ENCODE data around the gene MCM9.

MCM9 gene

GRCh38 chr6:118965371-118965770, 30.4 kb upstream of the MCM9 start:
- no peak overlapping the region for H3K27ac ChIP-seq (ENCODE audit: low read depth, low read length)
- H3K18ac ChIP-seq (ENCODE audit: low read length): no peak overlapping the region
- DNase-seq: no peak
- no peak overlapping the region for H2BK15ac ChIP-seq (replicated peaks; ENCODE audit: low read depth)
- no peak overlapping the region for H2BK5ac ChIP-seq (ENCODE audit: low read length)
- no peak overlapping the region for H2BK120ac ChIP-seq (ENCODE audit: low read depth, low read length)
- H3K36me3 ChIP-seq (ENCODE audit: control insufficient read depth, insufficient read depth, low read length): no peaks in the 10 kb centered on the region
- H3K23ac ChIP-seq (ENCODE audit: low read length): no peak overlapping the region
- H3K4me1 ChIP-seq (ENCODE audit: control insufficient read depth, low read depth, low read length): no peaks in the 10 kb centered on the region
- no peak overlapping the region for H4K8ac ChIP-seq (ENCODE audit: low read depth, low read length)
- H3K79me1 ChIP-seq (ENCODE audit: low read length): no peaks in the 10 kb centered on the region
- no CpG with 5 or more reads among the region's 3 CpGs for WGBS (ENCODE audit: extremely low coverage, insufficient coverage, low lambda C conversion rate)
- no peak overlapping the region for H3K9ac ChIP-seq (ENCODE audit: low read length)
- no peak overlapping the region for H4K5ac ChIP-seq (ENCODE audit: low read length)
- no peak overlapping the region for H2AK5ac ChIP-seq (ENCODE audit: low read length)
- no peak overlapping the region for H3K4me3 ChIP-seq (ENCODE audit: low read length)
- no peak overlapping the region for H3K56ac ChIP-seq (ENCODE audit: low read length)
- H3K79me2 ChIP-seq (ENCODE audit: control insufficient read depth, insufficient read depth, low read length): no peaks in the 10 kb centered on the region
- H3K4ac ChIP-seq (ENCODE audit: low read depth, low read length): no peak overlapping the region
- H3K27me3 ChIP-seq (ENCODE audit: insufficient read depth, low read length, poor library complexity): no peaks in the 10 kb centered on the region
- no peak overlapping the region for H3K4me2 ChIP-seq (ENCODE audit: low read length)

- Histone ChIP-seq H3K56ac (ENCODE audit: low read length) (no peak overlapping the region), H4K5ac (ENCODE audit: low read length) (no peak overlapping the region), H4K8ac (ENCODE audit: low read depth, low read length) (no peak overlapping the region), H3K4ac (ENCODE audit: low read depth, low read length) (no peak overlapping the region), H2BK5ac (ENCODE audit: low read length) (no peak overlapping the region), H3K23ac (ENCODE audit: low read length) (no peak overlapping the region), H3K36me3 (ENCODE audit: control insufficient read depth, insufficient read depth, low read length) (no peaks in the 10 kb centered on the region), H3K79me1 (ENCODE audit: low read length) (no peaks in the 10 kb centered on the region), H3K27me3 (ENCODE audit: insufficient read depth, low read length, poor library complexity) (no peaks in the 10 kb centered on the region), H2BK120ac (ENCODE audit: low read depth, low read length) (no peak overlapping the region), H3K27ac (ENCODE audit: low read depth, low read length) (no peak overlapping the region), H3K9ac (ENCODE audit: low read length) (no peak overlapping the region), H3K79me2 (ENCODE audit: control insufficient read depth, insufficient read depth, low read length) (no peaks in the 10 kb centered on the region), H3K4me3 (ENCODE audit: low read length) (no peak overlapping the region), H3K4me1 (ENCODE audit: control insufficient read depth, low read depth, low read length) (no peaks in the 10 kb centered on the region), H2BK15ac (replicated peaks; ENCODE audit: low read depth) (no peak overlapping the region), H3K18ac (ENCODE audit: low read length) (no peak overlapping the region), H2AK5ac (ENCODE audit: low read length) (no peak overlapping the region), H3K4me2 (ENCODE audit: low read length) (no peak overlapping the region)
- no peak for DNase-seq
Measured at GRCh38 chr6:118963003-118963402, 28.0 kb upstream of the MCM9 start.

- Histone ChIP-seq H3K56ac (ENCODE audit: low read length) (no peak overlapping the region), H3K4me2 (ENCODE audit: low read length) (no peak overlapping the region), H2AK5ac (ENCODE audit: low read length) (no peak overlapping the region), H2BK15ac (replicated peaks; ENCODE audit: low read depth) (no peak overlapping the region), H3K36me3 (ENCODE audit: control insufficient read depth, insufficient read depth, low read length) (no peaks in the 10 kb centered on the region), H3K4me3 (ENCODE audit: low read length) (no peak overlapping the region), H3K79me1 (ENCODE audit: low read length) (no peaks in the 10 kb centered on the region), H3K4me1 (ENCODE audit: control insufficient read depth, low read depth, low read length) (no peaks in the 10 kb centered on the region), H3K9ac (ENCODE audit: low read length) (no peak overlapping the region), H2BK120ac (ENCODE audit: low read depth, low read length) (no peak overlapping the region), H3K18ac (ENCODE audit: low read length) (no peak overlapping the region), H2BK5ac (ENCODE audit: low read length) (no peak overlapping the region), H3K27ac (ENCODE audit: low read depth, low read length) (no peak overlapping the region), H3K23ac (ENCODE audit: low read length) (no peak overlapping the region), H4K8ac (ENCODE audit: low read depth, low read length) (no peak overlapping the region), H3K79me2 (ENCODE audit: control insufficient read depth, insufficient read depth, low read length) (no peaks in the 10 kb centered on the region), H3K4ac (ENCODE audit: low read depth, low read length) (no peak overlapping the region), H4K5ac (ENCODE audit: low read length) (no peak overlapping the region), H3K27me3 (ENCODE audit: insufficient read depth, low read length, poor library complexity) (no peaks in the 10 kb centered on the region)
- no CpG with 5 or more reads among the region's 4 CpGs for WGBS (ENCODE audit: extremely low coverage, insufficient coverage, low lambda C conversion rate)
- DNase-seq: no peak
Measured at GRCh38 chr6:118959903-118960302, 24.9 kb upstream of the MCM9 start.

- DNase-seq: no peak
- H3K56ac ChIP-seq (ENCODE audit: low read length): no peak overlapping the region
- WGBS (ENCODE audit: extremely low coverage, insufficient coverage, low lambda C conversion rate): no CpG with 5 or more reads among the region's 2 CpGs
- H2BK5ac ChIP-seq (ENCODE audit: low read length): no peak overlapping the region
- H3K18ac ChIP-seq (ENCODE audit: low read length): no peak overlapping the region
- no peak overlapping the region for H3K23ac ChIP-seq (ENCODE audit: low read length)
- no peak overlapping the region for H4K5ac ChIP-seq (ENCODE audit: low read length)
- no peaks in the 10 kb centered on the region for H3K79me1 ChIP-seq (ENCODE audit: low read length)
- no peak overlapping the region for H4K8ac ChIP-seq (ENCODE audit: low read depth, low read length)
- no peaks in the 10 kb centered on the region for H3K36me3 ChIP-seq (ENCODE audit: control insufficient read depth, insufficient read depth, low read length)
- no peak overlapping the region for H2BK15ac ChIP-seq (replicated peaks; ENCODE audit: low read depth)
- H3K4ac ChIP-seq (ENCODE audit: low read depth, low read length): no peak overlapping the region
- H2AK5ac ChIP-seq (ENCODE audit: low read length): no peak overlapping the region
- H3K27ac ChIP-seq (ENCODE audit: low read depth, low read length): no peak overlapping the region
- H3K4me3 ChIP-seq (ENCODE audit: low read length): no peak overlapping the region
- H3K4me1 ChIP-seq (ENCODE audit: control insufficient read depth, low read depth, low read length): no peaks in the 10 kb centered on the region
- H3K79me2 ChIP-seq (ENCODE audit: control insufficient read depth, insufficient read depth, low read length): no peaks in the 10 kb centered on the region
- H3K9ac ChIP-seq (ENCODE audit: low read length): no peak overlapping the region
- no peaks in the 10 kb centered on the region for H3K27me3 ChIP-seq (ENCODE audit: insufficient read depth, low read length, poor library complexity)
- H2BK120ac ChIP-seq (ENCODE audit: low read depth, low read length): no peak overlapping the region
- no peak overlapping the region for H3K4me2 ChIP-seq (ENCODE audit: low read length)
Measured at GRCh38 chr6:118953391-118953790, 18.4 kb upstream of the MCM9 start.

DNA sequence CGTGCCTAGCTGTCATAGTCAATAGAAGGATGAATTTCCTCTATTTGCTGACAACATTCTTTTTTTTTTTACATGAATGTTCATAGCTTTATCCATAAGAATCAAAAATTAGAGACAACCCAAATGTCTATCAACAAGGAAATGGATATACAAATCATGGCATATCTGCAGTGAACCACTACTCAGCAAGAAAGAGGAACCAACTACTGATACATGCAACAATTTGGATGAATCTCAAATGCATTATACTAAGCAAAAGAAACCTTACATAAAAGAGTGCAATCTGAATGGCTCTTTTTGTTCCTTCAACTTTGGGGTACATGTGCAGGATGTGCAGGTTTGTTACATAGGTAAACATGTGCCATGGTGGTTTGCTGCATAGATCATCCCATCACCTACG, 17.7 kb upstream of the MCM9 start:
- no peak overlapping the region for H3K18ac ChIP-seq (ENCODE audit: low read length)
- H3K79me1 ChIP-seq (ENCODE audit: low read length): no peaks in the 10 kb centered on the region
- no peaks in the 10 kb centered on the region for H3K4me1 ChIP-seq (ENCODE audit: control insufficient read depth, low read depth, low read length)
- WGBS (ENCODE audit: extremely low coverage, insufficient coverage, low lambda C conversion rate): no CpG with 5 or more reads among the region's 2 CpGs
- no peak for DNase-seq
- H3K23ac ChIP-seq (ENCODE audit: low read length): no peak overlapping the region
- no peak overlapping the region for H3K27ac ChIP-seq (ENCODE audit: low read depth, low read length)
- H3K4ac ChIP-seq (ENCODE audit: low read depth, low read length): no peak overlapping the region
- no peak overlapping the region for H3K56ac ChIP-seq (ENCODE audit: low read length)
- no peak overlapping the region for H3K4me3 ChIP-seq (ENCODE audit: low read length)
- H3K9ac ChIP-seq (ENCODE audit: low read length): no peak overlapping the region
- H2AK5ac ChIP-seq (ENCODE audit: low read length): no peak overlapping the region
- no peaks in the 10 kb centered on the region for H3K36me3 ChIP-seq (ENCODE audit: control insufficient read depth, insufficient read depth, low read length)
- no peak overlapping the region for H4K8ac ChIP-seq (ENCODE audit: low read depth, low read length)
- no peak overlapping the region for H2BK5ac ChIP-seq (ENCODE audit: low read length)
- no peak overlapping the region for H3K4me2 ChIP-seq (ENCODE audit: low read length)
- H3K27me3 ChIP-seq (ENCODE audit: insufficient read depth, low read length, poor library complexity): no peaks in the 10 kb centered on the region
- no peak overlapping the region for H4K5ac ChIP-seq (ENCODE audit: low read length)
- H2BK120ac ChIP-seq (ENCODE audit: low read depth, low read length): no peak overlapping the region
- H2BK15ac ChIP-seq (replicated peaks; ENCODE audit: low read depth): no peak overlapping the region
- H3K79me2 ChIP-seq (ENCODE audit: control insufficient read depth, insufficient read depth, low read length): no peaks in the 10 kb centered on the region

GRCh38 chr6:118945217-118945616, 10.3 kb upstream of the MCM9 start:
- Histone ChIP-seq H3K4ac (ENCODE audit: low read depth, low read length) (no peak overlapping the region), H3K4me3 (ENCODE audit: low read length) (no peak overlapping the region)

More at GRCh38 chr6:118945217-118945616, 10.3 kb upstream of the MCM9 start:
- Histone ChIP-seq H3K4me2 (ENCODE audit: low read length) (no peak overlapping the region), H3K18ac (ENCODE audit: low read length) (no peak overlapping the region), H4K8ac (ENCODE audit: low read depth, low read length) (no peak overlapping the region), H3K79me2 (ENCODE audit: control insufficient read depth, insufficient read depth, low read length) (no peaks in the 10 kb centered on the region), H3K4me1 (ENCODE audit: control insufficient read depth, low read depth, low read length) (no peaks in the 10 kb centered on the region), H3K27me3 (ENCODE audit: insufficient read depth, low read length, poor library complexity) (no peaks in the 10 kb centered on the region), H3K23ac (ENCODE audit: low read length) (no peak overlapping the region), H3K56ac (ENCODE audit: low read length) (no peak overlapping the region), H2BK120ac (ENCODE audit: low read depth, low read length) (no peak overlapping the region), H2BK5ac (ENCODE audit: low read length) (no peak overlapping the region), H3K9ac (ENCODE audit: low read length) (no peak overlapping the region), H2BK15ac (replicated peaks; ENCODE audit: low read depth) (no peak overlapping the region), H3K36me3 (ENCODE audit: control insufficient read depth, insufficient read depth, low read length) (no peaks in the 10 kb centered on the region), H2AK5ac (ENCODE audit: low read length) (no peak overlapping the region), H4K5ac (ENCODE audit: low read length) (no peak overlapping the region), H3K79me1 (ENCODE audit: low read length) (no peaks in the 10 kb centered on the region), H3K27ac (ENCODE audit: low read depth, low read length) (no peak overlapping the region)
- no peak for DNase-seq

All from mesendoderm (in vitro differentiated cells).